Measurements from ENCODE around the gene DENND6B.

DNA sequence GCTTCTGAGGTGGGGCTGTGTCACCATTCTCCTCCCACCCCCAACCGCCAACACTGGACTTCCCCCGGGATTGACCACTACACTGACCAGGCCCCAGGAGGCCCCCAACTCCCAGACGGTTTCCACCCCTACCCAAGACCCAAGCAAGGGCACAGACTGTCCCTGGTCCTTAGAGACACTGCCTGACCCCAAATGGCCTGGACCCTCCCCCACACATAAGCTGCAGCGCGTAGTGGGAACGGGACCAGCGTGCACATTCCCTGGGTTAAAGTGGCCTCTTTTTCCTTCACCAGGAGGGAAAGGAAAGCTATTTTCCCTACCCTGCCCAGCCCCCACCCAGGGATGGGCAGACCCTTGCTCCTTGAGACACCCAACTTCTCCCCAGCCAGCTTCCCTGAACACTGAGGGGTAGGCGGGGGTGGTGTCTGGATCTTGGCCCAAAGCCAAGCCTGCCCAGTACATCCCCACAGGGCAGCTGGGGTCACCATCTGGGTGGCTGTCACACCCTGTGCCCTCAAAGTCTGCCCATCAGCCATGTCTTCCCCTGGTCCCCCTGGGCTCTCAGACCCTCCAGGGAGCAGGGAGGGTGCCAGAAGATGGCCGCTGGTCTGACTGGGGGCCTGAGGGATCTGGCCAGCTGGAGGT, 63.7 kb downstream of the DENND6B start:
- TF ChIP-seq POLR2A (IDR thresholded peaks at IDR 0.05; ENCODE audit: low read depth, low read length): no peak
- TF ChIP-seq, protein P1, sequence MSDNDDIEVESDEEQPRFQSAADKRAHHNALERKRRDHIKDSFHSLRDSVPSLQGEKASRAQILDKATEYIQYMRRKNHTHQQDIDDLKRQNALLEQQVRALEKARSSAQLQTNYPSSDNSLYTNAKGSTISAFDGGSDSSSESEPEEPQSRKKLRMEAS (IDR thresholded peaks at IDR 0.05; ENCODE audit: insufficient read depth, insufficient read length): no peak
- no peak for TF ChIP-seq EZH2 (IDR thresholded peaks at IDR 0.05; ENCODE audit: borderline replicate concordance, low read depth, low read length, severe bottlenecking)
- TF ChIP-seq, protein P2, sequence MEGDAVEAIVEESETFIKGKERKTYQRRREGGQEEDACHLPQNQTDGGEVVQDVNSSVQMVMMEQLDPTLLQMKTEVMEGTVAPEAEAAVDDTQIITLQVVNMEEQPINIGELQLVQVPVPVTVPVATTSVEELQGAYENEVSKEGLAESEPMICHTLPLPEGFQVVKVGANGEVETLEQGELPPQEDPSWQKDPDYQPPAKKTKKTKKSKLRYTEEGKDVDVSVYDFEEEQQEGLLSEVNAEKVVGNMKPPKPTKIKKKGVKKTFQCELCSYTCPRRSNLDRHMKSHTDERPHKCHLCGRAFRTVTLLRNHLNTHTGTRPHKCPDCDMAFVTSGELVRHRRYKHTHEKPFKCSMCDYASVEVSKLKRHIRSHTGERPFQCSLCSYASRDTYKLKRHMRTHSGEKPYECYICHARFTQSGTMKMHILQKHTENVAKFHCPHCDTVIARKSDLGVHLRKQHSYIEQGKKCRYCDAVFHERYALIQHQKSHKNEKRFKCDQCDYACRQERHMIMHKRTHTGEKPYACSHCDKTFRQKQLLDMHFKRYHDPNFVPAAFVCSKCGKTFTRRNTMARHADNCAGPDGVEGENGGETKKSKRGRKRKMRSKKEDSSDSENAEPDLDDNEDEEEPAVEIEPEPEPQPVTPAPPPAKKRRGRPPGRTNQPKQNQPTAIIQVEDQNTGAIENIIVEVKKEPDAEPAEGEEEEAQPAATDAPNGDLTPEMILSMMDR (IDR thresholded peaks at IDR 0.05; ENCODE audit: extremely low read depth in 1 of 2, insufficient read depth in 1 of 2, low read depth in 1 of 2, low read length in 2 of 2): no peak

Measured in endothelial cell of umbilical vein (primary cell).